NCI-H345 (cell line): ENCODE measurements around the gene ARHGEF4.
A peak's percentile ranks its signal among the peaks of the same experiment; 100 is the strongest.

Experiments used
- DNase-seq: peaks from one replicate; lab custom pipeline; 2025; lab: John Stamatoyannopoulos, UW

ARHGEF4 gene, protein sequence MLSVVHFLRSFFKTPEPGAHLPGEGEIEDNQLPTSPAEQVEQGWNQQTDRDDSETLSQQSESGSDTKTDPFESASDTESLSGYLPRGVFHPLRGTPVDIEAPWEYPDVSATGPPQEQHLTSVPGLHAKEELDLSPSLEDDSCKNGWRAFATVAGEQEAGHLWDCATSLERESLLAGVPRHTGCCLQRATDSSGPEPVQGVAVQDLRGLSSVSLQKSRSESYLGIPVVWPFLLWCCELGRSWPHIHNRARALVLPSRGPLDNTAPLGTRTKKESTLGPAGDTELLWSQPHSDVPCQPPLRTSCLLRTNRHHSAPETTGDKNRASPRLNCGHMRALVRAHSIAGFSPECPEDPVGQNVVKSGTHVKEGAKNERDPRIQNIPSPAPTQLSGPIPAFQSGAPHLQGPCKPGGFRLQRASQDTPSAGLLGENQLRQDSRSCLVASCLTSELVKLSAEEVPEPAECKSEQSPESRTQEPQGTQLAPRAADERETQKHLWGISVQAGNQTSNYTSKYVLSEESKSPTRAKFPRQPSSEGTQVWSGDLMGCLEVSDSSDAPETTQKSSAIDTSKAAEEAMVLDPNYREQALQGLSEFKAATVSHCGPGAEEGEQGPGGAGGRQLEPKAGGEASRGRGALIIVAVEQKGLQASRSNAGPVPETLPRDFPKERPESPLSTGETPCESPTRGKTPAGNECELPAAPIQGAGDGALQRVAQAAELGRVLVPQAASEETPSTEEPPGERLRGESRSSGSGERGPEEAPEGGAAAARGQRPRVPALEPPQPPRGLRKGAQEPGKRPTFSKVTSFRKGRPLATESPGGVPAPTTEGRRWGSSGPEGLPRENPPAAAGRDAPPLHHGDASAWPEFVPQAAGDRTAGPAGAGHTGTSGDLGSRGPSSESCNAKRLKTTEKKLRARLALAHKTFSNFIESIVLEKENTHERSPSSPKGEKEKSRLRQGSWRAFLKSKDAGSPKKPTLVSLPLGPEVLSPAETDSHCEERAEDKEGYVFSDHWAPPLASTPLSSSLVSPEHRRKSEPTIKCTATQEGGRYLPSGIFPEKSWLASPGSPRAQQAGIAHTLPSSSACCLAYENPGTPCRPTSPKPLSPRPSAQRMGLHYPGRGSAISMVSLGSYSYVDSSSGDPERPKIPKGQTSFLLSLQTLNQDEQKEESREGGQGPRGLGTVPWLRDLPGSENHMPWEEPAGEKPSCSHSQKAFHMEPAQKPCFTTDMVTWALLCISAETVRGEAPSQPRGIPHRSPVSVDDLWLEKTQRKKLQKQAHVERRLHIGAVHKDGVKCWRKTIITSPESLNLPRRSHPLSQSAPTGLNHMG (N-terminal part only)

DNA sequence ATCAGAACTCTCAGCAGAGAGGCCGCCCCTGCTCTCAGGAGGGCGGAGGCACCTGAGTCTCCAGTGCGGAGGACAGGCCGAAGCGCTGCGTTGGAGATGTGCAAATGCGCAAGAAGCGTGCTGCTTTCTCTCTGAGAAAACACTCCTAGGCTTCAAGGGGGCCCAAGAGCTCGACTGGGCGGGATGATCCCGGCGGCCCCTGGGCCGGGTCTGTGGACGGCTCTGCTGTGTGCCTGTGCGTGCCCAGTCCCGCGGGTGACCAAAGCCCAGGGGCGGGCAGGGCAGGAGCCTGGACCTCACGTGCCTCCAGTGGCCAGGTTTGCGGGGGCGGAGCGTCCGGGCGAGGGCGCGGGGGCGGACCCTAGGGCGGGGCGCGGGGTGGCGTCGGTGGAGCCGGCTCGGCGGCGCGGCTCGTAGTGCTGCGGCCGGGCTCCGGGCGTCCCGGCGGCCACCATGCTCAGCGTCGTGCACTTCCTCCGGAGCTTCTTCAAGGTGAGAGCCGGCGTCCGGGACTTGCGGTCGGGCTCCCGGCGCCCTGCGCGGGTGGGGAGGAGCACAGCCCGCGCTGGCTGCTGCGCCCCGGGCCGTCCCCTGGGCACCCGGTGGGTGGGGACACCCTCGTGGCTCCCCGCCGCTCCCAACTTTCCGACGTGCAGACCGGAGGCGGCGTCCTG is at the start of gene ARHGEF4:
Gene ARHGEF4, plus strand, starts transcription at position 414 of the 674 bp plus-strand sequence. Its CDS starts 40 bp downstream, at position 454.
- peak; percentile 45 for DNase-seq

DNA sequence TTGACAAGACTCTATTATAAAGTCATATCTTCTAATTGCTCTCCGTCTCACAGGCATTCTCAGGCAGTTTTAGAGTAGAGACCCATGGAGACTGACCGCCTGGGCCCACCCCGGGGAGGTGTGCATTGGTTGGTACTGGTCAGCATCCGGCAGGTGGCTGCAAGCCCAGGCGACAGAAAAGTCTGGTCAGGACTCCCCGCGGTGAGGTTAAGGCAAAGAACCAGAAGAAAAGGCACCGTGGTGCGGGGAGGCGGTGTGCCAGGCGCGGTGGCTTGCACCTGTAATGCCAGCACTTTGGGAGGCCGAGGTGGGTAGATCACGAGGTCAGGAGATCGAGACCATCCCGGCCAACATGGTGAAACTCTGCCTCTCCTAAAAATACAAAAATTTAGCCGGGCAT is 48.9 kb upstream of the ARHGEF4 start:
- no peak for DNase-seq

DNA sequence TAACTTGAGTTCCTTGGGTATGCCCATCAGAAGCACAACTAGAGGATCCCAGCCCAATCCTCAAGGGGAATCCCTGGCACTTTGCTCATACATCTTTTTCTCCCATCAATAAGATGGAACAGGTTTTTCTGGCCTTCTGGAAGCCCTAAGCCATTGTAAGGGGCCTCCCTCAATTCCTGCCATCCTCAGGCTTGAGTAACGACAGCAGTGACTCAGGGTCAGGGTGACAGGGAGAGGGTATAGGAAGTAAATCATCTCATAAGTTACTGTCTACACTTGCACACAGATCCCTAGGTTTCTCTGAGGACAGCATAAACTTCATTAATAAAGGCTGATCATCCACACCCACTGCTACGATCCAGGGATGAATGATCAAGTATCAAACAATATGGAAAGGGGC is 46.4 kb upstream of the ARHGEF4 start:
- no peak for DNase-seq

DNA sequence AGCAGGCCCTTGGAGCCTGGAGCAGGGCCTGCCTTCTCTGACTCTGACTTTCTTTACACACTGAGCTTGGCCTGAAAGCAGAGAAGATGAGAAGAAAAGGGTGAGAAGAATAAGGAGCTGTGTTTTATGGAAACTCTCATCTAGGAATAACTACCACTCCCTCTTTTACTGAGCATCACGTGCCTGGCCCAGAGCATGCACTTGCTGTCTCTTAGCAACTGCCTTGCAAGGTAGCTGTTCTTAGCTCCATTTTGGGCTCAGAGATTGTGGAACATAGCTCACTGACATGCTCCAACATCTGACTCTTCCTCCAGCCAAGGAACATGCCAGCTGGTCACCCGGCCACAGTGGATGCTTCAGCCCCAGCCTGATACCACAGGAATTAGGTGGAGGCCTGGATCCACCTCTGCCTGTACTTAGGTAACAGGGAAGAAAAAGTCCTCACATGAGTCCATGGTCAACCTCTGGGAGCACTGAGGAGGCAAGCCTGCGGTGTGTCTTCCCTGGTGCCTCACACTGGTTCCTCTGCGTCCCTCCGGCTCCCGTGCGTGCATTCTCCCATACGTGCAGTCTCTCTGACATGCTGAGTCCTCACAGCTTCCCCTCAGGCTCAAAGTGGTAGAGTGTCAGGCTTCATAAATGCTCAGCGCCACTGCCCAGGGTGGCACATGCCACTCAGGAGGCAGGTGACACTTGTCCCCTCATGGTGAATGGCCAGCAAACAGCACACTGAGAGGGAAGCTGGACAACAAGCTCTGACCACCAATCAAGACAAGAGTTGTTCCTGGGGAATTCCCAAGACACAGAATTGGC is 45.7 kb upstream of the ARHGEF4 start:
- no peak for DNase-seq

DNA sequence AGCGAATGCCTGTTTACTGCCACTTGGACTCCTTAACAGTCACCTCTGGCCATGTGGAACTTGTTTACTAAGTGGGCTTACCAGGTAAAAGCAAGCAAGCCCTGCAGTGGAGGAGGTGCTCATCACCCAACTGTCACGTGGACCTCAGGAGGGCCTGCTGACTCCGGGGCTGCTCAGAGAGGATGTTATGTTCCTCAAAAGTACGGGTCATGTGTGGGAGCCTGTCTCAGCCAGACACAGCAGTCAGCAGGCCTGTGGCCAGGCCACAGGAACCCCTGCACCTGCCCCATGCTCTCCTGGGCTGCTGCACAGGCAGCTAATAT is 45.1 kb upstream of the ARHGEF4 start:
- DNase-seq: no peak

DNA sequence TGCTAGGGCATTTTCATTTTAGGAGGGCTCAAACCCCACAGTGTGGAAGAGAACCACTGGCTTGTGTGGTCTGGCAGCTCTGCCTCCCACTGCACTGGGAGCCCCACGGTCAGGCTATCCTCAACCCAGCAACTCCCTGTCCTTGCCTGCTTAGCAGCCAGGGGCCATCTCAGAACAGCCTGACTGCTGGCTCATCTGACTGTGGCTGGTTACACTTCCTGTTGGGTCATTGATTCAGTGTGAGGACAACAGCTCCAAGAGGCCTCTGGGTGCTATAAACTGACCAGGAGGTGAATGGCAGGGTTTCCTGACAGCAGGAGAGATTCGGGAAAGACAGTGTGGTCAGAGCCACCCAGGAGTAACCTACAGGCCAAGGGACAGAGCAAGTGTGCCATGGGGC is 41.3 kb upstream of the ARHGEF4 start:
- DNase-seq: no peak

DNA sequence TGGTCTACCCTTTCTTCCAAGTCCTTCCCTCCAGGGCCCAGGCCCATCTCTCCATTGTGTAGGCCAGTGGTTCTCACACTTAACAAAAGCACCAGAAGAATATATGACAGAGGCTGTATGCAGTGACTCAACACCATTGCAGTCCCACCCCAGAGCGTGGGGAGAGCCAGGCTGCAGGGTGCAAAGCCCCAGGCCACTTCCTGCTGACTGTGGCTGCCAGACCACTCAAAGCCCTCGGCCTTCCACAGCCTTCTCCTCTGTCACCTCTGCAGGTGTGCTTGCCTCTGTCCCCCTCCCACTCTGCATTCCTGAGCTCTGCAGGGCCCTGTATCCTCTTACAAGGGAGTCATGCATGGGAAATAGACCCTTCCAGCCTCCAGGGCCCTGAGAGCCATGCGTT is 40.4 kb upstream of the ARHGEF4 start:
- DNase-seq: no peak

DNA sequence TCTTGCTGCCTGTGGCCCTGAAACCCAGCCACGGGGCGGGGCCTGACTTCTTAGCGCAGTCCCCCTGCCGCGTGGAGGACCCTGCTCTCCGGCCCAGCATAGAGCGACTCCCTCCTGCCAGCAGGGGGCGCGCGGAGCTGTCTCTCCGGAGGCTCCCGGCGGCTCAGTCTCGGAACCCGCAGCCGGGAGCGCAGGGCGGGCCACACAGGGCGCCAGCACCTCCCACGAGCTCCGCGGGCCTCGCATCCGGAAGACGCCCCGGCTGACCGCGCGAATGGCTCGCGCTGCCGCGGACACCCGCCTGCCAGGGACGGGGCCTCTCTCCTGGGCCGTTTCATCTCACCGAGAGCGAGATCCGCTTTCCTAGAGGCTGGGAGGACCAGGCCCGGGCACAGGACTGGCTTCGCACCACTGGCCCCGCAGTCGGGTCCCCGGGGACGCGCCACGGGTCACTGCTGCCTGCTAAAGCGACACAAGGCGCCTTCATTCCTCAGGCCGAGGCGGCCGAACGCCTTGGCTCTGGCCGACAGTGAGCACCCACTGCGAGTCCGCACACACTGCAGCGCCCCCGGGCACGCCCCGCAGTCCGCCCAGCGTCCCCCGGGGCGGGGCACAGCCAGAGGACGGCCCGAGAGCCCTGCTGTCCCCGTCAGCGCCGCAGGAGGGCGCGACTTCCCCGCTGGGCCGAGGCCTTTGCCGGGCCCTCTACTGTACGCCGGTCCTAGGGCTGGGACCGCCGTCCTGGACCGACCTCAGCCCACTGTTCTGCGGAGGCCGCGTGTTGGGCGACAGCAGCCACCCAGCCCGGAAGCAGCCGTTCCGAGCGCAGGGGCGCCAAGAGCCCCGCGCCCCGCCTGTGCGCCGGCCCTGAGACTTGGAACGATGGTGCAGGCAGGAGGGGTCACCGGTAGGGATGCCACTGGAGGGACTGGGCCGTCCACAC is 39.0 kb upstream of the ARHGEF4 start:
- DNase-seq: peak; percentile 93

DNA sequence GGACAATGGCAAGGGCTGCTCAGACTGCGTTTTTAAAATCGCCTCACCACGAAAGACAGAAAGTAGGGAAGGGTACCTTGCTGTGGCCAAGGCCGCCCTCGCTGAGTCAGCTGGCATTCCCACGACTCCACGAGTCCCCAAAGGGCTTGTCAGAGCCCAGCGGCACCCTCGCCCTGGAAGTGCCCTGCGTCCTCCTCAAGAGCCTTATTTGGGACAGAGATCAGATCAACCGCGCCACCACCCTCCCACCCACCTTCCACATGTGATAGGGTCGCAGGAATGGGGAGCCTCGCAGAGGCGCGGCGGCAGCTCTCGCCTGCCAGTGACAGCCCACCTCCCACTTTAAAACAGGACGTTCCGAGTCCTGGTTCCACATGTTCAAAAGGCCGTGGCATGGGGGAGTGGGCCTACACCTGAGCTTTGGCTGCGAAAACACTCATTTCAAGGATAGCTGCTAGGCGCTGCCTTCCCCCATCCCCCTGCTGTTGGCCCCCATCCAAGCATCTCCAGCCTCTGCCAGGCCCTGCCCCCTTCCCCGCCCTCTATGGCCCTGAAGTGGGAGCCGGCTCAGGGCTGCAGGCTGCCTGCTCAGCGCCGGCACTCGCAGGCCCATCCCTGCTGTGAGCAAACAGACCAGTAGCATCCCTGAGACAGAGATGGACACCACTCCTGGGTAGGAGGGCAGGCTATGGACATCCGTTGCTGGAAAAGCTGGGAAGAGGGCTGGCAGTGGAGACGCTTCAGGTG is 38.1 kb upstream of the ARHGEF4 start:
- peak; percentile 82 for DNase-seq

DNA sequence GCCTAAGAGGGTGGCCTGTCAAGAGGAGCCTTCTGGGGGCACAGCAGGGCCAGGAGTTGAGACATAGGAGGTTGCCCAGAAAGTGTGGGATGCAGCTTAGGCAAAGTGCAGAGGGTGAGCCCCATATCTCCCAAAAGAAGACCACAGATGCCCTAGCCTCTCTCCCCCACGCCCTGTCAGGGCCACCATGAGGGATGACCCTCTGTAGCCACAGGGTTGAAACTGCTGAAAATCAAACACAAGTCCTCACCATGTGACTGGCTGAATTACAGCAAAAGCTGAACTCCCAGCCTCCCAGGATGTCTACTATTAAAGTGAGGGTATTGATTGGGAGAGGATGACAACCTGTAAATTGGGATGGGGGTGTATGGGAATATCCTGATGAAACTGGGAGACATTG is 37.4 kb upstream of the ARHGEF4 start:
- DNase-seq: no peak

DNA sequence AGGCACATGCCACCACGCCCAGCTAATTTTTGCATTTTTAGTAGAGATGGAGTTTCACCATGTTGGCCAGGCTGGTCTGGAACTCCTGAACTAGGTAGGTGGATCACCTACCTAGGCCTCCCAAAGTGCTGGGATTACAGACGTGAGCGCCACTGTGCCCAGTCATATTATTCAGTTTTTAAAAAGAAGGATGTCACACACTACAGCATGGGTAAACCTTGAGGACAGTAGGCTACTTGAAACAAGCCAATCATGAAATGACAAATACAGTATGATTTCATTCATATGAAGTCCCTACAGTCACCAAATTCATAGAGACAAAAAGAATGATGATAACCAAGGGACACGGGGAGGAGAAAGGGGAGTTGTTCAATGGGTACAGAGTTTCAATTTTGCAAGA is 31.1 kb upstream of the ARHGEF4 start:
- DNase-seq: no peak

DNA sequence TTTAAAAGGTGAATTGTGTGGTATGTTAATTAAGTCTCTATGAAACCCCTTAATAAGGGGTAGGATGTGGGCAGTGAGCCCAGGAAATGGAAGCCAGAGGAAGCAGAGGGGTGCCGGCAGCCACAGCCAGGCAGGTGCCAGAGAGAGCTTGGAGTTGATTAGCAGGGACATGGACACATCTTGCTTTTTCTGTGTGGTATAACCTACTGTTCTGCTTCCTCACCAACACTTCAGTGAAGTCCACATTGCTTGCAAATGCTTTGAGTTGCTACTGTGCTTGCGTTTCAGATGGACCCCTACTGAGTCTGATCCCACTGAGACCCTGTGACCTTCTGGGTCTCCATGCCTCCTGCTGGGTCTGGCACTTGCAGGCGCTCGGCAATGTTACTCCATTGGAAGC is 30.3 kb upstream of the ARHGEF4 start:
- DNase-seq: peak; percentile 20

DNA sequence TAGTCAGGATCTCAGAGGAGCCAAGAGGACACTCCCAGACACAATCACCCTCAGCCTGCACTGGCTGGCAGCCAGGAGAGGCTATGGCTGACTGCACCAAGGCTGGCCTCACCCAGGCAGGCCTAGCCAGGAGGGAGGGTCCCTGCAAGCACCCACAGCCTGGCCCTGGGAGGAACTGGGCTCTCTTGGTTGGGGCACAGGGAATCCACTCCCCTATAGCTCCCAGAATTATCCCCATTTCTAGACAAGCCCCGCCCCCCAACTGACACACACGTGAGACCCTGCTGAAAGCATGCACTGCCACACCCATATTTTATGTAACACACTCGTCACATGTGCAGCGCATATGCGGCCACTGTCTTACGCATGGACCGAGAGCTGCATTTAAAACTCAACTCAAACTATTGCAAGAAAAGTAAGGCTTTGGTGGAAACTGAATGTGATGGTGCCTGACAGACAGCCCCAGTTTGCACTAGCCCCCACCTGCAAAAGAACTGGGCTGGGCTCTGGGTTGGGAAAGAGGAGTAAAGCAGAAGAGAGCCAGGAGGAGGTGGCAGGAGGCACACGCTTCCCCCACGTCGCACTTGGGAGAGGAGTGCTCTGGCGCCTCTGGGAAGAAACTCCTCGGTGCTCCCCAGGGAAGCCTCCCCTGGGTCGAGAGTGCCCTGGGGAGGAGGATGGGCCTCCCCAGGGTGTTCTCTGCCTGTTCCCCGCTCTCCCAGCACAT is 28.9 kb upstream of the ARHGEF4 start:
- peak; percentile 72 for DNase-seq

DNA sequence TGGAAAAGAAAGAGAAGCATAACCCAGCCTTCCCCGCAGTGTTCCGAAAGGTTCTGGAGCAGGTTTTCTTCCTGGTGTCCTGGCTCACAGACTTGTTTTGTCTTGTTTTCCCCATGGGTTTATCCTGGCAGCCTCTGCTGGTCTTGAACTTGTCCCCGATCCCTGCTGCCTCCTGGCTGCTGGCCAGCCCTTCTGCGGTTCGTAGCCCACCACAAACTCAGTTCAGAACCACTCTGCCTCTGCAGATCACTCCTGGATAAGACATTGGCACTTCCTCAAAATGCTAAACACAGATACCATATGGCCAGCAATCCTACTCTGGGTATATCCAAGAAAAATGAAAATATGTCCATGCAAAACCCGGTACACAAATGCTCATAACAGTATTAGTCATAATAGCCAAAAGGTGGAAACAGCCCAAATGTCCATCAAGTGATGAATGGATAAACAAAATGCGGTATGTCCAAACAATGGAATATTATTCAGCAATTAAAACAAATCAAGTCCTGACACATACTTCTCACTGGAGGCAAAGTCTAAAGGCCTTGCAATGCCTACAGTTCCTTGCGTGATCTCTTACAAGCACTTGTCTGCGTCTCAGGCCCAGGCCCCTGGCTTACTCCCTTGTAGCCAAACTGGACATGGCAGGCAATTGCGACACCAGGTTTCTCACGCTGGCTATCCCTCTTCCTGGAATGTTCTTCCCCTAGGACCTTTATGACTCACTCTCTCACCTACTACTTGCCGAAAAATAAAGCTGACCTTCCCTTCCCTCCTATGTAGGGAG is 28.0 kb upstream of the ARHGEF4 start:
- no peak for DNase-seq

DNA sequence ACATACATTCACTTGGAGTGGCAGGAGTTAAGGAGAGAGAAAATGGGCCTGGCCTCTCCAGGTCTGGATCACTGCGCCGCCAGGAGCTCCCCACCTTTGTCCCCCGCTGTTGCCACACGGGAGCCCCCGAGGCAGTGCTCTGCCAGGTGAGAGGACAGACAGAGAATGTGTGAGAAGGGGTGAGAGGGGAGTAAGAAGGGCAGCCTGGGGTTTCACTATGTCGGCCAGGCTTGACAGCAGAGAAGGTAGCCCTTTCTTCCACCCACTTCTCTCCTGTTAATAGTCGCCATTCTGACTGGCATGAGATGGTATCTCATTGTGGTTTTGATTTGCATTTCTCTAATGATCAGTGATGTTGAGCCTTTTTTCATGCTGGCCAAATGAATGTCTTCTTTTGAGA is 26.2 kb upstream of the ARHGEF4 start:
- DNase-seq: no peak

DNA sequence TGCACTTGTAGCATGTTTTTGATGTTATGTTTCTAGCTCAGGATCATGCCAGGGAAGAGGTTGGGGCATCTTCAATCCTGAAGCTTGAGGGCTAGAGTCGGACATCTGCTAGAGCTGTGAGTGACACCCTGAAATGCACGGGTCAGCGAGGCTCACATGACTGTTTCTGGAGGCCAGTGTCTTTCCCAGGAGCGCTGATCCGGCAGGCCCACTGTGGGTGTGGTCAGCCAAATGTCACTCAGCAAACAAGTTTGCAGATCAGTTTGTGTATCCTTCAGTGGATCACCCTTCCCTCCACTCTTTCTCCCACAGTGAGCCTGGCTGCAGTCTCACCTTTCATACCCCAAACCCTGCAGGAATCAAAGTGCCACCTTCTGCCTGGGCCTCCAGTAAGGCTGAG is 23.0 kb upstream of the ARHGEF4 start:
- no peak for DNase-seq

DNA sequence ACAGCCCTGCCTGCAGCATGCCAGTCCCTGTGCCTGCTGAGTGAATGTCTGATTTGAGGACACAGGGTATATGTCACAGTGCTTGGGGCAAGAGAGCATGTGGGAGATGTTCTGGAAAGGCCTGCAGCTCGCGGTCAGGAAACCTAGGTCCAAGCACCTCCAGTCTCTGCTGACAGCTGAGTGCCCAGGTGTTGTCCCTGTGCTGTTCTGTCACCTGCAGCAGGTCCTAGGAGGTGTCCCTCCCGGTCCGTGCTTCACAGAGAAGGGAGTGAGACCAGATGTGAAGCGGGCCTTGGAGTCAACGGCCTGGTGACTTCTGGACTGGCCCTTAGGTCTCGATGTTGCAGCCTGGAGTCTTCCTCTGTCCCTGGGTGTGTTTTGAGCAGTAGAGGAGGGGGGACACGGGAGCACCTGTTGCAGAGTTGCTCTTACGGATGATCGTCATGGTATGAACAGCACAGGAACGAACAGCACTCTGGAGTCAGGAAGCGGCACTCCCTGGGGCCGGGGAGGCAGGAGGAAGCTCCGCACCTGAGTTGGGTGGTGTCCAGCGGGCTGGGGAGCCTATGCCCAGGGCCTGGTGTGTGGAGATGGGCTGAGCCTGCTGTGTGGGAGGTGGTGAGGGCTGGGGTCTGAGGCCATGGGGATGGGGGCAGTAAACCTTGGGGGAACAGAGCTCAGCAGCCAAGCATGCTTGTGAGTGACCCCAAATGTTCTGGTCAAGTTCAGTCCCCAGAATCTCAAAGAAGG is 21.6 kb upstream of the ARHGEF4 start:
- DNase-seq: no peak
